ENCODE measurements around the gene JDP2. TPM values are rescaled to one million over a fixed set of nuclear protein-coding genes. Genes with fewer than 3 reads are reported as not detected.

Gene JDP2
- total RNA-seq, 1 experiment from 2014 or later, result 22.8 TPM

DNA sequence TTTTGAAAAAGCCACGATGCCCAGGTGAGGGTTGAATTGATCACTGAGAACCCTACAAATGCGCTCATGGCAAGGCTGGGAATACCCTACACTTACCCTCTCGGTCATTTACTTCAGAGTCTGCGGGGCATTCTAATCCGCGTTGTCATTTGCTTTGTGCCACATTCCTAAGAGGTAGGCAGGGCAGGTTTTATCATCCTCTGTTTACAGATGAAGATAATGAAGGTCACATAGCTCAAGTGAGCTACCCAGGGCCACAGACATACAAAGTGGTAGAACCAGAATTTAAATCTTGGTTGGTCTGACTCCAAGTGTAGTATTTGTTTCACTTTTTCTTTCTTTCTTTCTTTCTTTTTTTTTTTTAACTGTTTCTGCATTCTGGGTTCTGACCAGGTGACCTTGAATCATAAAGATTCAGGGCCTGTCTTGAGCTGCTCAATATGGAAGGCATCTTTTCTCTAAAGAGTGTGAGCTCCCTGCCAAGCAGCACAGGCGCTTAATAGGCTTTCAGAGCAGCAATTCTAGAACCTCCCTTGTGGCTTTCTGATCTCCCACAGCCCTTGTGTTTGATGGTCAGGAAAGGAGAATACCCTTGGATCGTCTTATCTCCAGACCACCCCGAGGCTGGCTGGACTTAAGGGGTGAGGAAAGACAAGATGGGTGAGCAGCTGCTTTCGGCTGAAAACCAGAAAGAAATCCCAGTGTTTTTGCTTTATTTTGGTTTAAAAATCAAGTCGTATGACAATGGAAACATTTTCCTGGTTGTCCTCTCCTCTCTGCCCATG lies 93.8 kb downstream of the JDP2 start:
- H3K79me1 ChIP-seq (ENCODE audit: insufficient read depth, low read depth, low read length, poor library complexity, severe bottlenecking), result no peaks in the 10 kb centered on the region
- no peak overlapping the region for H3K4me3 Mint-ChIP-seq

More for the DNA sequence above, 93.8 kb downstream of the JDP2 start:
- TF ChIP-seq, protein P1, sequence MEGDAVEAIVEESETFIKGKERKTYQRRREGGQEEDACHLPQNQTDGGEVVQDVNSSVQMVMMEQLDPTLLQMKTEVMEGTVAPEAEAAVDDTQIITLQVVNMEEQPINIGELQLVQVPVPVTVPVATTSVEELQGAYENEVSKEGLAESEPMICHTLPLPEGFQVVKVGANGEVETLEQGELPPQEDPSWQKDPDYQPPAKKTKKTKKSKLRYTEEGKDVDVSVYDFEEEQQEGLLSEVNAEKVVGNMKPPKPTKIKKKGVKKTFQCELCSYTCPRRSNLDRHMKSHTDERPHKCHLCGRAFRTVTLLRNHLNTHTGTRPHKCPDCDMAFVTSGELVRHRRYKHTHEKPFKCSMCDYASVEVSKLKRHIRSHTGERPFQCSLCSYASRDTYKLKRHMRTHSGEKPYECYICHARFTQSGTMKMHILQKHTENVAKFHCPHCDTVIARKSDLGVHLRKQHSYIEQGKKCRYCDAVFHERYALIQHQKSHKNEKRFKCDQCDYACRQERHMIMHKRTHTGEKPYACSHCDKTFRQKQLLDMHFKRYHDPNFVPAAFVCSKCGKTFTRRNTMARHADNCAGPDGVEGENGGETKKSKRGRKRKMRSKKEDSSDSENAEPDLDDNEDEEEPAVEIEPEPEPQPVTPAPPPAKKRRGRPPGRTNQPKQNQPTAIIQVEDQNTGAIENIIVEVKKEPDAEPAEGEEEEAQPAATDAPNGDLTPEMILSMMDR (conservative IDR thresholded peaks at IDR 0.05), result no peak
- H3K18ac ChIP-seq (ENCODE audit: insufficient read length, low read depth, low read length), result no peak overlapping the region
- H3K9ac ChIP-seq (ENCODE audit: extremely low read depth, insufficient read length, low read length), result no peak overlapping the region
- no peak overlapping the region for H2AK5ac ChIP-seq (ENCODE audit: insufficient read length, low read length)
- DNase-seq, result no peak
- no peak overlapping the region for H2AFZ ChIP-seq (ENCODE audit: low read length)
- Mint-ChIP-seq H3K4me1 (peaks cover 9% of the 10 kb centered on the region in 2 experiments), H3K36me3 (ENCODE audit: insufficient read depth in 1 of 3, low read depth in 3 of 3) (no peaks in the 10 kb centered on the region), H3K9me3 (no peaks in the 10 kb centered on the region), H3K27me3 (ENCODE audit: low read depth) (peaks cover 2% of the 10 kb centered on the region; the same call in 1 of the 2 replicates), H3K27ac (no peak overlapping the region; a peak in 1 of 7 replicates)
- H3K27me3 ChIP-seq (ENCODE audit: insufficient read depth, low read length), result no peaks in the 10 kb centered on the region
- H2BK5ac ChIP-seq (ENCODE audit: insufficient read length, low read length), result no peak overlapping the region
- no peak overlapping the region for H3K27ac ChIP-seq (ENCODE audit: insufficient read length, low read depth, low read length)
- H4K8ac ChIP-seq (replicated peaks; ENCODE audit: insufficient read length, low read depth, low read length), result no peak overlapping the region
- no peaks in the 10 kb centered on the region for H3K23me2 ChIP-seq (ENCODE audit: insufficient read length, low read depth, low read length, poor library complexity, severe bottlenecking)
- no peaks in the 10 kb centered on the region for H4K20me1 ChIP-seq (ENCODE audit: control insufficient read depth, insufficient read depth, insufficient read length)
- no peak overlapping the region for H3K56ac ChIP-seq (ENCODE audit: insufficient read length, low read depth, low read length)
- H3T11ph ChIP-seq (ENCODE audit: low read length), result no peak overlapping the region
- no peak overlapping the region for H3K4me2 ChIP-seq (ENCODE audit: insufficient read depth, insufficient read length, low read length)
- H3K14ac ChIP-seq (ENCODE audit: insufficient read depth, low read length), result no peak overlapping the region
- no peak overlapping the region for H4K5ac ChIP-seq (ENCODE audit: insufficient read length, low read depth, low read length)
- no peak overlapping the region for H3K4ac ChIP-seq (ENCODE audit: low read depth, low read length)
- no peaks in the 10 kb centered on the region for H3K79me2 ChIP-seq (ENCODE audit: insufficient read depth, low read length)
- no peak overlapping the region for H2BK20ac ChIP-seq (ENCODE audit: low read depth, low read length, poor library complexity, severe bottlenecking)
- no peak overlapping the region for H2BK15ac ChIP-seq (ENCODE audit: low read depth, low read length)
- H3K23ac ChIP-seq (ENCODE audit: insufficient read length, low read depth, low read length), result no peak overlapping the region
- H4K91ac ChIP-seq (ENCODE audit: insufficient read length, low read depth, low read length), result no peak overlapping the region
- H3K4me1 ChIP-seq (ENCODE audit: insufficient read depth, low read length), result no peaks in the 10 kb centered on the region
- H2BK12ac ChIP-seq (ENCODE audit: insufficient read length, low read depth, low read length), result no peak overlapping the region
- no peak overlapping the region for H2BK120ac ChIP-seq (ENCODE audit: low read depth, low read length, poor library complexity, severe bottlenecking)
- no CpG with 5 or more reads among the region's 11 CpGs for WGBS (ENCODE audit: extremely low coverage, insufficient read length, low lambda C conversion rate)
- no peaks in the 10 kb centered on the region for H3K9me3 ChIP-seq (ENCODE audit: control insufficient read depth, low read depth, low read length)
